NCI-H2196 treated with DMSO at 0.1 percent for 48 hours (cell line): ENCODE results near the gene ZNF135.

Experiments used
- DNase-seq: peaks from one replicate; lab custom pipeline; 2025; ENCODE audit not compliant: unreplicated experiment; lab: John Stamatoyannopoulos, UW

Gene ZNF135

DNA sequence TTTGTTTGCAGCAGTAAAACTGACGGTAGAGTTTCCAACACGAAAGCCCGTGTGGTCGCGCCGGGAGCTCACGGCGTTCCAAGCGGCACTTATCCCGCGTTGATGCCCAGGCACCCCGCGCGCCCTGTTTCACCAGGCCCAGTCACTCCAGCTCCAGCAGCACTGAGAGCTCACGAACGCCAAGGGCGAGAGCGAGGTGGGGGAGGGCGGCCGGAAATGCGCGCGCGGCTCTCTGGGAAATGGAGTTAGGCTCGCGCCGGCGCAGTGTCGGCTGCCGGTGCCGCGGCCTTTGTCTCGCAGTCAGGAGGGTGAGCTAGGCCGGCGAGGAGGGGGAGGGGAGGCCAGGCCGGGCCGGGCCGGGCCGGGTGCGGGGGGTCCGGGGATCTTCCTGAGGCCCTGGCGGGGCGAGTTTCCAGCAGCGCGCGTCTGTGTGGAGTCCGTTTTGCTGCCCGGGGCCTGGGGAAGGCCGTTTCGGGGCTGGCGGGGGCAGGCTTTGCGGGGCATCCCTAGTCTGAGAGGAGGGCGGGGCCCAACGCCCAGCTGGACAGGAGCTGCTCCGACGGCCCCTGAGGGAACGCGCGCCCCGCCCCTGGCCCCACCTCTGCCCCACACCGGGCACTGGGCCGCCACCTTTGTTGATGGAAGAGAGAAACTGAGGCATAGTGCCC, at the start of gene ZNF135:
Gene ZNF135 (plus strand): TSS at position 280 of the 668 bp plus-strand sequence. CDS start 721 bp downstream, outside the sequence.
- DNase-seq, result no peak

DNA sequence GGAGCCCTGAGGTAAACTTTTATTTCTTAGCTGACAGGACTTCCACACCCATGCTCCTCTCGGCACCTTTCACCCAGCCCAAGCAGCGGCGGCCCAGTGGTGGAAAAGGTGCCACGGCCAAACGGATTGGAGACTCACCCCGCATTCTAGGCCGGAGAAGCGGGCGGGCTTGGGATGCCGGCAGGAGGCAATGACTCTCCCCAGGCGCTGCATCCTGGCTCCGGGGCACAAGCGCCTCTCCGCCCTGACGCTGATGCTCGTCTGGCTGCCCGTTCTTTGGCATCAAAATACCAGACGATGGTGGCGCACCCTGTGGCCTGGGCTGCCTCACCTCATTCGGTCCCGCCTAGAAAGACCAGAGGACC, 49.8 kb upstream of the ZNF135 start:
- no peak for DNase-seq

DNA sequence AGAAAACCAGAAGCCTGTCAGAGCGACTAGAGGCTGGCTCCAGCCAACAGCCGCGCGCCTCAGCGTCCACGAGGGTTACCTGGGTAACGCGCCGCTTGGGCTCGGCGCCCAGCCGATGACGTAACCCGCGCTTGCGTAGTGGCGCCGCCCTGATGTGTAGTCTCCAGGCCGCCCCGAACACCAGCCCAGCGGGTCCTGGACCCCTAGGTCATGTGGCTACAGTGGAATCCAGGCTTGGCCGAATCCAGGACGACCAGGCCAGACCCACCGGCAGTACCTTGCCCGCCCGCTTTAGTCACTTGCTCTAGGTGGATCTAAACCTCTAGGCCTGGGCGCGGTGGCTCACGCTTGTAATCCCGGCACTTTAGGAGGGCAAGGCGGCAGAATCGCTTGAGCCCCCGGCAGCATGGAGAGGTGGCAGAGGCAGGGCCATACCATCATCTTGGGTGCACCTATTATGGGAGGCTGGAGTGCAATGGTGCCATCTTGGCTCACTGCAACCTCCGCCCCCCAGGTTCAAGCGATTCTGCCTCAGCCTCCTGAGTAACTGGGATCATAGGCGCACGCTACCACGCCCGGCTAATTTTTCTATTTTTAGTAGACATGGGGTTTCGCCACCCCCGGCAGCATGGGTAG, 49.3 kb upstream of the ZNF135 start:
- peak; percentile 62 for DNase-seq

DNA sequence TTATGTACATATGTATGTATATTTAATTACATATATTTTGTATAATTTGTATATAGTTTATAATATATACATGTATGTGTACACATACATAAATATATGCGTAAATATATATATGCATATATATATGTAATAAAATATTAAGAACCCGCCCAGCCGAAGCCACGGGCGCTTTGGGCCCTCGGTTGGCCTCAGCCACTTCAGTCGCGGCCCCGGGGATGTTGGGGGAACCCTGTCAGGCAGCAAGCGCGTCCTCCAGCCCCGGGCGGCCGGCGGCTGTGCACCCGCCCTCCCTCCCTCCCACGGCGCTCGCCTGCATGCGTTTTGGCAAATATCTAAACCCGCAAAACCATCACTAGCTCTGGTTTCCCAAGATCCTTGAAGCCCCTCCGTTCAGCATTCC, 48.6 kb upstream of the ZNF135 start:
- no peak for DNase-seq

DNA sequence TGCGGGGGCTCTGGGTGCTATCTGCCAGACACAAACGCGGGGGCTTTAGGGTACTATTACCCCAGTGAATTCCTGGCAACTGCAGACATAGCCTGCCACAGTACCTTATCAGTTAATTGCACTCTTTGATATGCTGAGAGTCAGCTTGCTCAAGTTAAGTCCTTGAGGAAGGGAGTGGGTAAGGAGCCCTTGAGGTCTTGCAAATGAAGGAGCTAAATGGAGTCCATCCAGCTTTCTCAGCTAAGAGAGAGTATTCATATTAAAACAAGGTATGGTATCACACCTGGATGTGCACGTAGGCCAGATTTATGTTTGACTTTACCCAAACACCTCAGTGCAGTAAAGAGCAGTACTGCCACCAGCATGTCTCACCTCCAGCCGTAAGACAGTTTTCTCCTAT, 44.9 kb upstream of the ZNF135 start:
- DNase-seq, result no peak

DNA sequence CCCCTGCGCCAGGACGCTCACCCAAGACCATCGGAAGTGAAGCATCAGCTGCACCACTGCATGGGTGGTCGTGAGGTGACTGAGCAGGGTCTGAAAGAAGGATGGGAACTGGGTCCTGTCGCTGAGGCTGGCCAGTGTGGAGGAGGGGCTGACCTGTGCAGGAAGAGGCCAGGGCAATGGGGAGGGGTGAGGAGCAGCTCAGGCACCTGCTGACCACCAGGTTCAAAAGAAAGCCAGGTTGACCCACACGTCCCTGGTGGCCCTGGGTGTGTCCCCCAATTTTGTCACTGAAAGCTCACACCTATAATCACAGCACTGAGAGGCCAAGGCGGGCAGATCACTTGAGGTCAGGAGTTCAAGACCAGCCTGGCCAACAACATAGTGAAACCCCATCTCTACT, 39.0 kb upstream of the ZNF135 start:
- no peak for DNase-seq

DNA sequence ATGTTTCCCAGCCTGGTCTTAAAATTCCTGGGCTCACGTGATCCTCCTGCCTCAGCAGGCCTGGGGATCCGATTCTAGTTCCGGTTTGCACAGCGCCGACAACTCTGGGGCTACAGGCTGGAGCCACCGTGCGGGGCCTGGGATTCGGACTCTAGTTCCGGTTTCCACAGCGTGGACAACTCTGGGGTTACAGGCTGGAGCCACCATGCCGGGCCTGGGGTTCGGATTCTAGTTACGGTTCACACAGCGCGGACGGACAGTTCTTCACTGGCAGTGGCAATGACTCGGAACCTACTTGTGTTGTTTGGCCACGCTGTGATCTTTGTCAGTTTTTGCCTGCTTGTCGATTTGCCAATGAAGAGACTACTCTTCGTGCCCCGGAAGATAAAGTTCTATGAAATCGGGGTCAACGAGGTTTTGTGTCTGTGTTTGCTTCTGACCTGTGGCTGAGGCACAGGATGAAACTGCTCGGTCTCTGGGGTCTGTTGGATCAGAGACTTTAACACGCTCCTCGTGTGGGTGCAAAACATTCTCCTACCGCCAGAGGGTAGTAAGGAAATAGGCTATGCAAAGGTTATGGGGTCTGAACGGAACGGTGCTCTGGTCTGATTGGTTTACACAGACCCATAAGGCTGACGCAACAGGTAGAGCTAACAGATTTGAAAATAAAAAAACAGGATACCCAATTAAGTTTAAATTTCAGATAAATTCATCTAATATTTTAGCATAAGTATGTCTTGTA, 37.4 kb upstream of the ZNF135 start:
- DNase-seq, result no peak

DNA sequence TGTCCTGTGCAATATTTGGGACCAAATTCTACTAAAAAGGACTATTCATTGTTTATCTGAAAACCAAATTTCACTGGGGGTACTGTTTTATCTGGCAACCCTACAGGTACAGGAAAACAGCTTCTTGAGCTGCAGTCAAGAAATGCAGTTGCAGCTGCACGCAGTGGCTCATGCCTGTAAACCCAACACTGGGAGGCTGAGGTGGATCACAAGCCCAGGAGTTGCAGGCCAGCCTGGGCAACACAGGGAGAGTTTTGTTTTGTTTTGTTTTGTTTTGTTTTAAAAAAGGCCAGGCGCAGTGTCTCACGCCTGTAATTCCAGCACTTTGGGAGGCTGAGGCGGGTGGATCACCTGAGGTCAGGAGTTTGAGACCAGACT, 36.8 kb upstream of the ZNF135 start:
- no peak for DNase-seq

DNA sequence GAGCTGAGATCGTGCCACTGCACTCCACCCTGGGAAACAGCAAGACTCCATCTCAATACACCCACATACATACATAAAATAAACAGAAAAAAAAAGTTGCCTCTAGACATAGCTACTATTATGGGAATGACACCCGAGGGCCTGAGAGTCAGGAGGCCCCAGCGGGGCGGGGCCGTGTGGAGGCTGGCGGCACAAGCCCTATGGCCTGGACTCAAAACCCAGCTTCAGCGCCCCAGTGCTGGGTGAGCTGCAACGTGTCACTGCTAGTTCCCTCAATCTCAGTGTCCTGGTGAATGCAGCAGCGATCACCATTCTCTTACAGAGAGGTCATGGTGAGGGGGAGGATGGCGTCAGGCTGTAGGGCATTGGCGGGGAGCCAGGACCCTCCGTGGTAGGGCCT, 34.4 kb upstream of the ZNF135 start:
- DNase-seq, result no peak

DNA sequence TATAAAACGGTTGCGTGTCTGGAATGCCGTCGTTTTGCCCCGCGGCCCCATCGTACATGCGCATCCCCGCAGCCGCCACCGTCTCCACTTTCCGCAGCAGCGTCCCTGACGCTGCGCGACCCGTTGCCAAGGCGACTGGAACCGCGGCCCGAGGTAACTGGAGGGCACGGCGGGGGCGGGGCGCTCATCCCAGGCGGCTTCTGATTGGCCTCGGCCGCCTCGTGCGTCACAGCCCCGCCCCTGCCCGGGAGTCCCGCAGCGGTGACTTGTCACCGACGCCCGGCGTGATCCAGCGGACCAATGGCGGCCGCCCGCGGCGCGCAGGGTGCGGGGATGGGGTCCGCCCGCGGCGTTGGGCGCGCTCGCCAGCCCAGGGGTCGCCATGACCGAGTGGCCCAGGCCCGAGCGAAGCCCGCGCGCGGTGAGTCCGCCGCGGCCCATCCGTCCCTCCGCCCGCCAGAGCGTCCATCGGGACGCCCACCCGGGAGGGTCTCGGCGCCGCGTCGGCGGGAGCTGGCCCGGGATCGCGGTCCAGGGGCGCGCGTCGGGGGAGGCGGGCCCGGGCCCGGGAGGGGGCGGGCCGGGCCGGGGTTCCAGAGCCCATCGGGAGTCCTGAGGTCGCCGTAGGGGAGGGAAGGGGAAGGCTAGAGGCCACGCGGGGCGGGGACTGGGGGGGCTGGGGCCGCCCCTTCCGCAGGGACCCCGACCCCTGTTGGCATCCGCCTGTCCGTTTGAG, 25.2 kb upstream of the ZNF135 start, which contains the start of gene ZSCAN1:
Gene ZSCAN1 (plus strand): TSS at position 285 of the 736 bp plus-strand sequence. CDS start 3,812 bp downstream, outside the sequence.
- DNase-seq, result no peak

DNA sequence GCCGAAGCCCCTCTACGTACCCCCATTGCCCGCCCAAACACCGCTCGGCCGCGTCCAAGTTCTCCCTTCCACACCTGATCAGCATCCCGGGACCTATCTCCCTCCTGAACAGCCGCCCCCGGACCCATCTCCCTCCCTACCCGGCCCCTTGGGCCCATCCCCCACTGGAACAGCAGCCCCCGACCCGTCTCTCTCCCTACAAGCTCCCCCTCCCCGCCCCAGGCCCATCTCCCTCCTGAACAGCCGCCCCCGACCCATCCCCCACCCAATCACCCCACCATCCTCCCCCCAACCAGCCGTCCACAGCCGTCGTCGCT, 24.6 kb upstream of the ZNF135 start:
- no peak for DNase-seq

DNA sequence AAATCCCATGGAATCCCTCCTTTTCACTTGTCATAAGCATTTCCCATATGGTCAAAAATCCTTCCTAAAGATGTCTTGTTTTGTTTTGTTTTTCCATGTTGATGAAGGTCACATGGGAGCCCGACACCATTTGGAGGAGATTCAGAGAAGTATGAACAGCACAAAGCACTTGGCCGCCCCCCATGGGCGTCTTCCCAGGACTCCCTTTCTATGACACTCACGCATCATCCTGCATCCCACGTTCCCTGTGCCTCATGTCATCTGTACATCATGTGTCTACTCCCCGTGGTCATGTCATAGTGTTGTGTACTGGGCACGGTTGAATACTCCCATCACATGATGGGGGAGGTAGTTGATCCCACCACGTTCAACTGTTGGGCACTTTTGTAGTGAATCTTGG, 23.2 kb upstream of the ZNF135 start:
- DNase-seq, result no peak

DNA sequence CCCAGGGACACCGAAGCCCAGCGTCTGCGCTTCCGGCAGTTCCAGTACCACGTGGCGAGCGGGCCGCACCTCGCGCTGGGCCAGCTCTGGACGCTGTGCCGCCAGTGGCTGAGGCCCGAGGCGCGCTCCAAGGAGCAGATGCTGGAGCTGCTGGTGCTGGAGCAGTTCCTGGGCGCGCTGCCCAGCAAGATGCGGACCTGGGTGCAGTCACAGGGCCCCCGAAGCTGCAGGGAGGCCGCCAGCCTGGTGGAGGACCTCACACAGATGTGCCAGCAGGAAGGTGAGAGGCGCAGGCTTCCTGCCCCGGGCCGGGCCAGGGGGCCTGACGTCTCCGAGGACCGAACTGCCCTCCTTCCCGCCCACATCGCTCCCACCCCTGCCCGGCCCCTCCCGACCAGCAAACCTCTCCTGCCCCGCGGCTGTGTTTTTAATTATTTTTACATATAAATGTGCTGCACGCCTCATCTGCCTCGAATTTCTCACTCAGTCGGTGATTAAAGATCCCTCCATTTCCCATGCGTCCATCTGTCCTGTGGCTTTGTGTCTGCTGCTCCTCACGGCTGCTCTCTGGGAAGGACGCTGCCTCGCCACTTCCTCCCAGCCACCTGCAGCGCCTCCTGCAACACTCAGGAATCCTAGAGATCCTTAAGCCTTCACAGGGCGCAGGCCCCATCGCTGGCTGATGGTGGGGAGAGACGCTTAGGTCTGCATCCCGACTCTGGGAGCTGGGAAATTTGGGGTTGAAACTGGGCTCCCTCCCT, 21.0 kb upstream of the ZNF135 start:
- no peak for DNase-seq

DNA sequence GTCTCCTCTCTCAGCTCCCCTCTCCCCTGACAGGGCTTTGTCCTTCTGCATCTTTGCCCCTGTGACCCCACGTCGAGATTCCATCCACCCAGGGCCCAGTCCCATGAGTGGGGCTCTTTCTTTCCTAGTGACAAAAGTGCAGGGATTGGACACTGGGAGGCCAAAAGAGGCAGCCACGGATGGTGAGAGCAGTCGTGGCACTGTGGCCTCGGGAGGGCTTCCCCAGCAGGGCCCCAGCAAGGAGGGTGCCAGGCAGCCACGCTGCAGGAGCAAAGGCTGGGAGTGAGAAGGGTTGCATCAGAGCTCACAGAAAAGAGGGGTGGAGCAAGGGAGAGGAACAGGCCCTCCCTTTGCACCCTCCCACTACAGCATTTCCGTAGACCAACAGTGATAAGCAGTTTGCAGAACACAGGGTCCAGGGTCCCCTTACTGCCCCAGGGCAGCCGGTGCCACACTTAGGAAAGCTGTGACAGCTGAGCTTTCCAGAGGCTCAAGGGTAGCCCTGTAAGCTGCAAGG, 20.3 kb upstream of the ZNF135 start:
- DNase-seq, result no peak

DNA sequence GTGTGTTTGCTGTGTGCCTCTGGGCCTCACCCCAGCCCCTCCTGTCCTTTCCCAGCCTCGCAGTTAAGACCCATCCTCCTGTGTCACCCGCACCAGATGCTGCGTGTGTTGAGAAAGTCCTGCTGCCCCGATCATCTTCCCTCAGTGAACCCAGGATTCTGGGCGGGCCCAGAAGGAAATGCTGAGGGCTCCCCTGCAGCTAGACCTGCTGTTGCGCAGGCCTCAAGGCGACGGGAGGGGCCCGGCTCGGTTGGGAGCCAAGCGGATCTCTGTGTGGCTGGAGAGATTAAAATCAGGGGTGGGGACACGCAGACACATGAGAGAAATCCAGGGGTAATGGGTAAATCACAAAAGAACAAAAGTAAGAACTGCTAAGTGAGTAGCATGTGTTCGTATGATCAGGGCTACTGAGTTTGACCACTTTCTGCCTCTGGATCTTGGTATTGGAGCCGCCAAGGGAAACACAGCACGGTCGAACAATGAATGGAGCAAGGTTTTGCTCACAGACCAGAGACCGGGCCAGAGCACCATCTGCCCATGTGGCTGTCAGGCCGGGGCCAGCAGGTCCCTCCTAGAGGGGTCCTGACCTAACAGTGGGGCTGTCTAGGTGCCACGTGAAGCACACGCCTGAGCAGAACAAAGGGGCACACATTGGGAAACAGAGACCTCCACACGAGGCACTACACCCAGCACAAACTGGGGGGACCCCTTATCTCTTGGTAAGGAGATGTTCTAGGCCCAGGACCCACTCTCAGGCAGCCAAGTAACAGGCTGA, 18.1 kb upstream of the ZNF135 start:
- no peak for DNase-seq

DNA sequence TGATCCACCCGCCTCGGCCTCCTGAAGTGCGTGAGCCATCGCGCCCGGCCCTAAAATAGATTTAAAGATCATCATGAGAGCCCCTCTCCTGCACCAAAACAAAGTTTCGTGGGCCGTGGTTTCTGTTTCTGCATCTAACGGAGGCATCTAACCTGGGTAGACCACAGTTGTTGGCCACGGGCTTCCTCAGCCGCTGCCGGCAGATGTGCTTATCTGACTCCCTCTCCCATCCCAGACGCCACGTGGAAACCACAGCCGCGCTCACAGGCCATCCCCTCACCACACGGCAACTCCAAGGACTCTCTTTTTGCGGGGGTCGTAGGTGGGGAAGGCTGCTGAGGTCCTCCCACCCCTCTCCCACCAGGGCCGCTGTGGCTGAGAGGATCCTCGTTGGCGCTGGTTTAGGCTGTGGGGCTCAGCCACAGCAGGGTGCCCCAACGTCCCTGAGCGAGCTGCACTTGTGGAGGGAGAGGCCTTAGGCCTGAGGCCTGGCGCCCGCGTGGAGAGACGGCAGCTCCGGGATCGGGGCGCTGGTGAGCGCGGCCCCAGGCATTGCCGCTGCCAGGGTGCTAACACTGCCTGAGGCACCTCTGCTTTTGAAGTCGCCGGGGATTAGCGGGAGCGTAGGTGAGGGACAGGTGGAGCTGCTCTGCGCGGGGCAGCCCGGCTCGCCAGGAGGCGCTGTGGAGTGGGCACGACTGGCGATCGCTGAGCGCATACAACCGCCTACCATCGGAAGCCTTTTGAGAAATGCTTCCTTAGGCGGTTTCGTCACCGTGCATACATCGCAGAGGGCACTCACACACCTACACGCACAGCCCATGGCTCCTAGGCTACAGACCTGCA, 16.4 kb upstream of the ZNF135 start:
- DNase-seq, result no peak

DNA sequence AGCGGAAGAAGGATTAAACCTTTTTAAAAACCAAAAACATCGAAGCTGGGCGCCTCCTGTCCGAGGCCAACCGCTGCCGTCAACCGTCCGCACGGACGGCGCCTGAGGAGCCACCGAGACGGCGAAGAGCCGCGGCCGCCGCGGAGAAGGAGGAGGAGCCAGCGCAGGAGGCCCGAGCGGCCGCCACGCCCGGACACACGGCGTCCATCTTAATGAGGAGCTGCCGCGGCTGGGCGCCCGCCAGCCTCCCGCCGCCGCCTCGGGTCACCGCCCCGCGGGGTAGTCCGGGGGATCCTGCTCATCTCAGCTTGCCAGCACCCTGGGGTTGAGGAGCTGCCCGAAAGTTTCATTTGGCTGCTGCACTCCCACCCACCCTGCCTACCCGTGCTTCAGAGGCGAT, 14.7 kb upstream of the ZNF135 start:
- no peak for DNase-seq

DNA sequence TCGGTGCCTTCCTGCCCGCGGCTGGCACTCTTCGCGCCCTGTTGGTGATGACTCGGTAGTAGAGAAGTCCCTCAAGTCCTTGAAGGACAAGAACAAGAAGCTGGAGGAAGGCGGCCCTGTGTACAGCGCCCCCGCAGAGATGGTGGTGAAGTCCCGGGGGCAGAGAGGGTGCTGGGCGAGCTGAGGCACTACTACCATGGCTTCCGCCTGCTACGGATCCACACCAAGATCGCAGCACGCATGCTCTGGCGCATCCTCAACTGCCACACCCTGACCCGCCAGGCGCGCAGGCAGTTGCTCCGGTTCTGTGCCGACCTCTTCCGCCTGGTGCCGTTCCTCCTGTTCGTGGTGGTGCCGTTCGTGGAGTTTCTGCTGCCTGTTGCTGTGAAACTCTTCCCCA, 14.2 kb upstream of the ZNF135 start:
- DNase-seq, result no peak

DNA sequence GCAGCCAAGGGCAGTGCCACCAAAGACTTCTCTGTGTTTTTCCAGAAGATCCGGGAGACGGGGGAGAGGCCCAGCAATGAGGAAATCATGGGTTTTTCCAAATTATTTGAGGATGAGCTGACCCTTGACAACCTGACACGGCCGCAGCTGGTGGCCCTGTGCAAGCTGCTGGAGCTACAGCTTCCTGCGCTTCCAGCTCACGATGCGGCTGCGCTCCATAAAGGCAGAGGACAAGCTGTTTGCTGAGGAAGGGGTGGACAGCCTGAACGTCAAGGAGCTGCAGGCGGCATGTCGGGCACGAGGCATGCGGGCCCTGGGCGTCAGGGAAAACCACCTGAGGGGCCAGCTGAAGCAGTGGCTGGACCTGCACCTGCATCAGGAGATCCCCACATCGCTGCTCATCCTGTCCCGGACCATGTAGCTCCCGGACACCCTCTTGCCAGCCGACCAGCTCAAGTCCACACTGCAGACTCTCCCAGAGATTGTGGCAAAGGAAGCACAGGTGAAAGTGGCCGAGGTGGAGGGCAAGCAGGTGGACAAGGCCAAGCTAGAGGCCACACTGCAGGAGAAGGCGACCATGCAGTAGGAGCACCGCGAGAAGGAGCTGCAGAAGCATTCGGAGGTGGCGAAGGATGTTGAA, 13.6 kb upstream of the ZNF135 start:
- DNase-seq, result no peak
